Endometrial microvascular endothelial cells (primary cell): ENCODE measurements around the gene ZNF467. TPM values are rescaled to one million over a fixed set of nuclear protein-coding genes. Genes with fewer than 3 reads are reported as not detected.

ENCODE experiments used
- in situ Hi-C: cut with HindIII; loops from 2 replicates; pipeline ENCODE4 v1.10.0; 2017; ENCODE audit warnings: low sequenced_read_pairs, low pct_unique_long_range_greater_than_20kb; ENCODE audit errors: inconsistent ontology term
- total RNA-seq: library from RNA; depleted of rRNA; stranded (reverse); fragments of >200 nt; gene quantifications from one replicate; pipeline ENCODE4 v1.2.3, GENCODE V29; 2015; ENCODE audit errors: inconsistent ontology term

Gene ZNF467
- total RNA-seq, 1 donor from 2014 or later, result 0.09 TPM

DNA sequence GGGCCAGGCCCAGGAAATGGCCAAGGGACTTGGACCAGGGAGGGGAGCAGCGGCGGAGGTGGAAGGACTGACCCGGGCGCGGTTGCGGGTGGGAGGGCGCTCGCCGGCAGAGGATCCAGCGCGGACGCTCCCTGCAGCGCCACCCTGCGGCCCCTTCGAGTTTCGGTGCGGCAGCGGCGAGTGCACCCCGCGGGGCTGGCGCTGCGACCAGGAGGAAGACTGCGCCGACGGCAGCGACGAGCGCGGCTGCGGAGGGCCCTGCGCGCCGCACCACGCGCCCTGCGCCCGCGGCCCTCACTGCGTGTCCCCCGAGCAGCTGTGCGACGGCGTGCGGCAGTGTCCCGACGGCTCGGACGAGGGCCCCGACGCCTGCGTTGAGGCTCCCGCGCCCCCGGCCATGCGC lies 16.8 kb upstream of the ZNF467 start:
- in situ Hi-C loops, result no loop called here

GRCh38 chr7:149789101-149789500 lies 15.7 kb upstream of the ZNF467 start:
- in situ Hi-C loops, result no loop called here

DNA sequence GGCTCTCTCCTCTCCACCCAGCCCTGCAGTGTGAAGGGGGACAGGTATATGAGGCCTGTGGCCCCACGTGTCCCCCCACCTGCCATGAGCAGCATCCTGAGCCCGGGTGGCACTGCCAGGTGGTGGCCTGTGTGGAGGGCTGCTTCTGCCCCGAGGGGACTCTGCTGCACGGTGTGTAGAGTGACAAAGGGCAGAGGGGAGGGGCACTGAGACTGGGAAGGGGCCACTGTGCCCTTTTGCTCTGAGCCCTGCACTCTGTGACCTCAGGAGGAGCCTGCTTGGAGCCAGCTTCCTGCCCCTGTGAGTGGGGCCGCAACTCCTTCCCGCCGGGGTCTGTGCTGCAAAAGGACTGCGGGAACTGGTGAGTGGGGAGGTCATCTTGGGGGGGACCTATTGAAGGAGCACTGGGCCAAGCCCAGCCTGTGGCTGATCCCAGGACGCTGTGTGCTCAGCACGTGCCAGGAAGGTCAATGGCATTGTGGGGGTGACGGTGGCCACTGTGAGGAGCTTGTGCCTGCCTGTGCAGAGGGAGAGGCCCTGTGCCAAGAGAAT lies 15.0 kb upstream of the ZNF467 start:
- in situ Hi-C loops, result no loop called here

DNA sequence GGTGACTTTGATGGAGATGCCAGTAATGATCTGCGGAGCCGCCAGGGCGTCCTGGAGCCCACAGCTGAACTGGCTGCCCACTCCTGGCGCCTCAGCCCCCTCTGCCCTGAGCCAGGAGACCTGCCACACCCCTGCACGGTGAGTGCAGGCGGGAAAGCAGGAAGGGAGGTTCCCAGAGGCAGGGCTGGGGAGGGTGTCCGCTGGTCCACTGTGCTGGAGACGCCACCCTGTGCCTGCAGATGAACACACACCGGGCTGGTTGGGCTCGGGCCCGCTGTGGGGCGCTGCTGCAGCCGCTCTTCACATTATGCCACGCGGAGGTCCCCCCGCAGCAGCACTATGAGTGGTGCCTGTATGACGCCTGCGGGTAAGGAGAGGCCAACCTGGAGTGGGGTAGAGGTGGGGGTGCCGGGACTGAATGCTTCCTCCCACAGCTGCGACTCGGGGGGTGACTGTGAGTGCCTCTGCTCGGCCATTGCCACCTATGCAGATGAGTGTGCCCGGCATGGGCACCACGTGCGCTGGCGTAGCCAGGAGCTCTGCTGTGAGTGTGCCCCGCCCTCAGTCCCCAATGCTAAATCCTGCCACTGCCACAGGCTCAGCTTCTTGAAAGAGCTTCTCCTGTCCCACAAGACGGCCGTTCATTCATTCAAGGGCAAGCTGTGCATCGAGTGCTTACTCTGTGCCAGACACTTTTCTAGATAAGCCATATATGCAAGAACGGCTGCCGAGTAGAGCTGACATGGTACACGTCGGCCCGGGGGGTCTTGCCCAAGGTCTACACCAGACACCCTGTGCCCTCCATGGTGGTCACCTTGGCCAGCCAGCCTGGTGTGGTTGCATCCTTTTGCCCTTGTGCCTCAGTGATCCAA lies 14.3 kb upstream of the ZNF467 start:
- in situ Hi-C loops, result no loop called here

GRCh38 chr7:149785983-149786382 lies 12.6 kb upstream of the ZNF467 start:
- in situ Hi-C loops, result no loop called here

- in situ Hi-C loops, result no loop called here
These were observed 12.0 kb upstream of the ZNF467 start for GRCh38 chr7:149785402-149785801.

- in situ Hi-C loops, result no loop called here
These were observed 10.8 kb upstream of the ZNF467 start for GRCh38 chr7:149784251-149784608.

GRCh38 chr7:149783386-149784250 lies 10.2 kb upstream of the ZNF467 start:
- in situ Hi-C loops, result no loop called here

GRCh38 chr7:149782682-149783345 lies 9.4 kb upstream of the ZNF467 start:
- in situ Hi-C loops, result no loop called here

DNA sequence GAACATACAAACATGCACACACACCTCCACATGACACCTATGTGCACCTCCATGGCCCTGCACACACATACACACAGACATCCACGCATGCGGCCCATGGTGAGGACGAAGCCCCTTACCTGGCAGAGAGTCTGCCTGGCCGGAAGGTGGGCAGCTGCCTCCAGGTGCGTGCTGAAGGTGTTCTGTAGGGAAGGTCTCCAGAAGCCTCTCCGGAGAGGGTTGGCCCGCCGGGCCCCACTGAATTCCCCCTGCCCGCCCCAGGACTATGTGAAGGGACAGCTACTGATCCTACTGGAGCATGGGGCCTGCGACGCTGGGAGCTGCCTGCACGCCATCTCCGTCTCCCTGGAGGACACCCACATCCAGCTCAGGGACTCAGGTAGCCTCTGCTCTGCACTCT lies 8.5 kb upstream of the ZNF467 start:
- in situ Hi-C loops, result no loop called here

GRCh38 chr7:149780636-149781419 lies 7.4 kb upstream of the ZNF467 start:
- in situ Hi-C loops, result no loop called here

DNA sequence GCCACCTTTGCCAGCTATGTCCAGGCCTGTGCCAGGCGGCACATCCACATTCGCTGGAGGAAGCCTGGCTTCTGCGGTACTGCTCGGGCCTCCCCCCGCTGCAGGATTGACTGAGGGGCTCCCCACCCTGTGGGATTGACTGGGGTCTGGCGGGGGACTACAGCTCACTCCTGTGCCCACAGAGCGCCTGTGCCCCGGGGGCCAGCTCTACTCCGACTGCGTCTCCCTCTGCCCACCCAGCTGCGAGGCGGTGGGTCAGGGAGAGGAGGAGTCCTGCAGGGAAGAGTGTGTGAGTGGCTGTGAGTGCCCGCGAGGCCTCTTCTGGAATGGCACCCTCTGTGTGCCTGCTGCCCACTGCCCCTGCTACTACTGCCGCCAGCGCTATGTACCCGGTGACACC lies 6.7 kb upstream of the ZNF467 start:
- in situ Hi-C loops, result no loop called here

DNA sequence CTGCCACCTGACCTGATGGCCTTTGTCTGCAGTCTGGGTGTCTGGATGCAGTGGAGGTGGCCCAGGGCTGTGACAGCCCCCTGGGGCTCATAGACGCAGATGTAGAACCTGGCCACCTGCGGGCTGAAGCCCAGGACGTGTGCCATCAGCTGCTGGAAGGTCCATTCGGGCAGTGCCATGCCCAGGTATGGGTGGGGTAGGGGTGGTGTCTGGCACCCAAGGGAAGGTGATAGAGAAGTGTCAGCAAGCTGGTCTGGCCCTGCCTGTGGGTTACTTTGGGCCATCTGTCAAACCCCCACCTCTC lies 6.1 kb upstream of the ZNF467 start:
- in situ Hi-C loops, result no loop called here

DNA sequence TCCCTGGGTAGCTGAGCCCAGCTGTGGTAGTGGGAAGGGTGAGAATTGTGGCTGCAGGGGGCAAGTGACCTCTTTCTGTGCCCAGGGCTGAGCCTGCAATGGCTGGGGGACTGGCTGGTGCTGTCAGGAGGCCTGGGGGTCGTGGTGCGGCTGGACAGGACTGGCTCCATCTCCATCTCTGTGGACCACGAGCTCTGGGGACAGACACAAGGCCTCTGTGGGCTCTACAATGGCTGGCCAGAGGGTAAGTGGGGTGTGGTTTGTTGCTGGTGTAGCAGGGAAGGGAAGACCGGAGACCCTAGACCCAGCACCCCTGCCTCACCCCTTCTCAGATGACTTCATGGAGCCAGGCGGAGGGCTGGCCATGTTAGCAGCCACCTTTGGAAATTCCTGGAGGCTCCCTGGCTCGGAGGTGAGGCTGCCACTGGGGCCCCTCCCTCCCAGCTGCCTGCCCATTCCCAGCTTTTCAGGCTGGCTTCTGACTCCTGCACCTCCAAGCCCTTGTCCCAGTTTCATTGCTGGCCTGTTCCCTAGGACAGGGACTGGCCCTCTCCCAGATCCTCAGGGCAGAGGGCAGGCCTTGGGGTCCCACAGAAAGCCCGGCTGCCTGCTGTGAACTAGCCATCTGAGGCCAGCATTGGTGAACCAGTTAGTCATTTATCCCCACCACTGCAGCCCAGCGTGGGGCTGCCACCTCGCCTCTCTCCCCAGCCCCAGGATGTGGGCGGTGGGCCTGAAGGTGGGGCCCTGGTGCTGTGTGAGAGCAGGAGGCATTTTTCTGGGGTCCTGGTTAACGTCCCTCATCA lies 5.5 kb upstream of the ZNF467 start:
- in situ Hi-C loops, result no loop called here

DNA sequence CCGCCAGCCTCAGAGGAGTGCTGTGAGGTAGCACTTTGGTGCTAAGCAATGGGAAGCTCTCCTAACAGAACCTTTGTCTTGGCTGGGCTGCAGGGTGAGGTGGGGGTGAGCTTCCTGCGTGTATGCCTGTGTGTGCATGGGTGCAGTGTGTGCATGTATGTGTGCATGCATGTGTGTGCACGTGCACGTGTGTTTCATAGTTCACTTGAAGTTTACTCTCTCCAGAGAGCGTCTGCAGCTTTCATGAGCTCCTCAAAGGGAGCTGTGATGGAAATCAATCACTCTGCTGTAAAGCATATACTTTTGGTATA lies 4.9 kb upstream of the ZNF467 start:
- in situ Hi-C loops, result no loop called here

- in situ Hi-C loops, result no loop called here
These were observed 4.4 kb upstream of the ZNF467 start for GRCh38 chr7:149777551-149778326.

GRCh38 chr7:149776848-149777407 lies 3.5 kb upstream of the ZNF467 start:
- in situ Hi-C loops, result no loop called here
